Measurements from ENCODE around the gene MTCH2.

The MTCH2 gene

DNA sequence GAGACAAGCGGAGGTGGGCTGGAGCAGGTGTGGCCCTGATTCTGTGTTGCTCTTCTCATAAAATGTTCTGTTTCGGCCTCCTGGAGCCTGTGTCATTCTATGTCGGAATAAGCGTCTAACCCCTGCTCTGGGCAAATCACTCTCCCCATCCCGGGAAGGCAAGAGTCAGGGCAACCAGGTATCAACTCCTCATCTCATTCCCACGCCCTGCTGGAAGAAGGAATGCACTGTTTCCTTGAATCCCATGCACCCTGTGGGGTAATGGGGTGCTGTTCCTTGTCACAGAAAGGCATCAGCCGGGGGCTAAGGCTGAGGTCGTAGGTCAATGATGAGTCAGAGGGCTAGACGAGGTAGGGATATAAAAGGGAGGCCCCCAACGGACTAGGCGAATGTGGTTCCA, 53.2 kb downstream of the MTCH2 start:
- no peak for DNase-seq

DNA sequence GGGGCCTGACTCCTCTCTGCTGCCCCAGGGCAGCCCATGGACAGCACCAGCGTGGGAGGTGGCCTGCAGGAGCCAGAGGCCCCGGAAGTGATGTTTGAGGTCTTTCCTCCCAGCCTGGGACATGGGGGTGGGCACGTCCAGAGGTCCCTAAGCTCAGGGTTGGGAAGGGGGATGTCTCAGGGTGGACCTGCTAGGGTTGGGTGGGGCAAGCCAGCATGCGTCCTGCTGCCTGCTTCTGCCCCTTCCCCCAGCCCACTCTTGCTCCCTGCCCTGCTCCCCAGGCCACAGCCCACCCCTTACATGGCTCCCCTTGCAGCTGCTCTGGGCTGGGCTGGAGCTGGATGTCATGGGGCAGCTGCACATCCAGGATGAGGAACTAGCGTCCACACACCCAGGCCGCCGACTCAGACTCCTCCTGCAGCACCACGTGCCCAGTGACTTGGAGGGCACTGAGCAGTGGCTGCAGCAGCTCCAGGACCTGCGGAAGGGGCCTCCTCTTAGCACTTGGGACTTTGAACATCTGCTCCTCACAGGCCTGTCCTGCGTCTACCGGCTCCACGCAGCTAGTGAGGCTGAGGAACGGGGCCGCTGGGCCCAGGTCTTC, 54.5 kb downstream of the MTCH2 start:
- no peak for DNase-seq

DNA sequence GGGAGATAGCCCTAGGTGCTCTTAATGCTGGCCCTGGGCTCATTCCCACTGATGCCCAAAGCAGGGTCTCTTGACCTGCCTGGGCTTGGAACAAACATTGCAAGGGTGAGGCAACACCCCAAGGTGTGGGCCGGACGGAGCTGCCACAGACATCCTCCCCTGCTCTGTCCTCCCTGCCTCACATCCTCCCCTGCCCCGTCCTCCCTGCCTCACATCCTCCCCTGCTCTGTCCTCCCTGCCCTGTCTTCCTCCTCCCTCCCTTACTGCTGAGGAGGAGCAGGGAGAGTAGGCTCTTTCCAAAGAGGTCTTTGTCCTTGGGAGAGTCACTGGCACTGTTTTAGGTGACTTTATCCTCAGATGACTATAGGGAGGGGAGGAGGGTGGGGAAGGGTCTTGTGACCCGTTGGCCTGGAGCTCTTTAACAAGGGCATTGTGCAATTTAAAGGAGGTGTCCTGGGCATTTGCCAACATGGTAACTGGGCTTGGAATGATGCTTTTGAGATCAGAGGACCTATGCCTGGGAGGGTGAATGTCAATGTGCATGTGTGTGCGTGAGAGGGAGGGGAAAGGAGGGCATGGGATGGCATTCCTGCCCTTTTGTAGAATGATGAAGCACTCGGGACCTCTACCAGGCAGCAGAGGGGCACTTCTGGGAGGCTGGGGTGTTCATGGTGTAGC, 55.2 kb downstream of the MTCH2 start:
- no peak for DNase-seq

DNA sequence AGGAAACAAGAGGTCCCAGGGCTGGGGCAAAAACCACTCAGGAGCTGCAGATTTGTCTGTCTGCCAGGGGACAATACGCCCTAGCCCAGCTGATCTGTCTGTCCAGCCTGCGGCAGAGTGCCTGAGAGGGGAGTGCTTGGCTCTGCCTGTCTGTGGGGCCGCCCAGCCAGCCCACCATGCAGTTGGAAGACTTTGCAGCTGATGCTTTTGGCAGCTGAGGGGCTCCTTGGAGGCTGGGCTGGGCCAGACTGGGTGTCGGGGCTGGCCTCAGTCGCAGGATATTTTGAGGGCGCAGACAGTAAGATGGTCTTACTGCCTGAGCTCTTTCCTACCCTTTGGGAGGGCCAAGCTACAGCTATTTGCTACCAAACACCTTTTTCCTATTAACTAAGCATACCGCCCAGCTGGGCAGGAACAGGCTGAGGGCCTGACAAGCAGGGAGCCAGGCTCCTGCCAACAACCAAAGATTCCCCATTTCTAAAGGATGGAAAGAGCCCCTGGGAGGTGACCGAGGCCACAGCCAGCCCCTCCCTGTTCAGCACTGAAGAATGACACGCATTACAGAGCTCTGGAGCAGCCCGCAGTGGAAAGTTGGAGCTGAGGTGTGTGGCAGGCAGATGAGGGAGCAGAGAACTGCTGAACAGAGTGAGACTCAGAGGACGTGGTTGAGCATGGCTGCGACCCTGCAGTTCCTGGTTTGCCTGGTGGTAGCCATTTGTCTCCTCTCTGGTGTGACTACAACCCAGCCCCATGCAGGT, 56.1 kb downstream of the MTCH2 start, which contains the start of gene FAM180B:
Gene FAM180B (plus strand): TSS at position 581 of the 758 bp plus-strand sequence. CDS start 91 bp downstream, at position 672.
- DNase-seq = no peak

DNA sequence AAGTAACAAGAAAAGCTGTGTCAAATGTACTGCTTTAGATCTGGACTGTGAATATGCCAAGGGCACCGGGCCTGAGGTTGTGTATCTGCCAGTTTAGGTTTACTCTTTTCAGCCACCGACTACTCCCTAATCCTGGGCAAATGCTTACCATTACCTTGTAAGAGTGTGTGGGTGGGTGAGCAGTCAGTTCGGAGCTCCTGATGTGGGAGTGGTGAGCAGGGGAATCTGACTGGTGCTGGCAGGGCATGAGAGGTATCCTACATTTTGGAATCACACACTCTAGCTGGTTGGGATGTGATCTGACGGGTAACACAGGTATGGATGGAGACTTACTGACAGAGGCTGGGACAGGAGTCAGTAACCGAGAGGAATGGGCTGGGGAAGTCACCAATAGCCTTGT, 58.5 kb downstream of the MTCH2 start:
- DNase-seq = no peak

DNA sequence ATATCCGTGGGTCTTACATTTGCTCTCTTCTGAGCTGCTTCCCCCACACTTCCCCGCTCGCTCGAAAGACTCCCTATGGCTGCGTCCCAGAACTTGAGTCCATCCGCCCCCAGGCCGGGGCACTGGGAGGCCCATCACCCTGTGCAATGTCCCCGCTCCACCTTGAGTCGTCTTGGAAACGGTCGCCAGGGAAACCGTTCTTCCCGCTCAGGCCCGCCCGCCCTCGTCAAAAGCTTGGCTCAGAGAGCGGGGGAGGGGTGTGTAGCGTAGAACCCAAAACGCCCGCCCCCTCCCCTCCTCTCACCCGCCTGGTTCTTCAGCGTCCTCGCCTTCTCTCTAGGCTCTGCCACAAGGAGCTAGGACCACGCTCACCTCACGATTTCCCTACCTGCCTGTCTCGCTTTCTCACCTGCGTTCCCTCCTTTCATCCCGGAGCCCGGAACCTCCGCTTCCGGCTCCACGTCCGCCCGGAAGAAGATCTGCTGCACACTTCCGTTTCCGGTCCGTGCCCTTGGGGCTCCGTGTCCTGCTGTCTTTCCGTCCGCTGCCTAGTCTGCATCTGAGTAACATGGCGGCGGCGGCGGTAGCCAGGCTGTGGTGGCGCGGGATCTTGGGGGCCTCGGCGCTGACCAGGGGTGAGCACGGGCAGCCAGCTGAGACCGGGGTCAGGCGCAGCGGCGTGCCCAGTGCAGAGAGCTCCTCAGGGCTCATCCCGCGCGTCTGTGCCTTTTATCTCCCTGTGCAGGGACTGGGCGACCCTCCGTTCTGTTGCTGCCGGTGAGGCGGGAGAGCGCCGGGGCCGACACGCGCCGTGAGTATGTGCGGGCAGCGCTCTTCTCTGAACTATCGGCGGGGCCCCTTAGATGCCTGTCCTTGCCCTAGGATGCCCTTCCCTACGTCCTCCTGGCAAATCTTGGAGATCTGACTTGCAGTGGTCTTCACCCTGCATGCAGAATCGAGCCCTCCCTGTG, 63.5 kb downstream of the MTCH2 start, which contains the start of the genes KBTBD4 and NDUFS3:
Gene KBTBD4 (minus strand): TSS at position 447 of the 971 bp plus-strand sequence. CDS start 19 bp downstream, at position 428.
Gene NDUFS3 (plus strand): TSS at position 551 of the 971 bp plus-strand sequence. CDS start 18 bp downstream, at position 569.
- DNase-seq = peak; percentile 88

DNA sequence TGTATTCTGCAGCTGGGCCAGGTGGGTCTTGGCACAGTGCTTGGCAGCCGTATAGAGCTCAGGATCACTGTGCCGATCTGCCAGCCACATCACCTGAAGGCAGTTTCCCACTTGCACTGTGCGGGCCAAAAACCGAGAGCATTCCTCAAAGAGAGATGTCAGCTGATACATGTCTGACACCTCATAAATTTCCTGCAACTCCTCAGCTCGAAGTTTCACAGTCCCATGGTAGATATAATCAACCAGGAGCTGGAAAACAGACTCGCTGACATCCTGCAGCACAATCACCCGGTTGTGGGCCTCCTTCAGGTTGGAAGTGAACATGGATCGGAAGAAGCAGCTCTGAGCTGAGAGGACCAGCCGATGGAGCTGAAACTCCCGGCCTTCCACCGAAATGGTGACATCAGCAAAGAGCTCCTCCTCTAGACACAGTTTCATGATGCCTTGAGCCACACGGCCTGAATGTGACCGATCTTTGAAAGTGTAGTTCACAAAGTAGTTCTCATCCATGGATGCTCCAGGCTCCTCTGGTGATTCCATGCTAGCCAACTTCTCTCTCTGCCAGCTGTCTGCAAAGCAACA, 64.8 kb downstream of the MTCH2 start:
- no peak for DNase-seq

DNA sequence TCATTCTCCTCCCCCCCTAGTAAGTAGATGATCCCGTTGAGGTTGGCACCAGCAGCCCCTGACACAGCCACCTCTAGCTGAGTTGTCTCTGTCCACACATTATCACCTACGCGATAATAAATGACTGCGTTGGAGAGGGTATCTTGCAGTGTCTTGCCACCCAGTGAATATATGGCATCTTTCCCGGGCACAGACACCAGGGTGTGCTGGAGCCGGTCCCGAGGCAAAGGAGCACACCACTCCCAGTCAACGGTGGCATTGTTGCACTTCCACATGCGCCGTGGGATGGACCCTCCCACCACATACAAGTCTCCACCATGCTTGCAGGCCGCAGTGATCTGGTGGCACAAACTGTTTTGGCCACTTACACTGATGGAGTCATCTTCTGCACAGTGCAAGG, 69.0 kb downstream of the MTCH2 start:
- no peak for DNase-seq

DNA sequence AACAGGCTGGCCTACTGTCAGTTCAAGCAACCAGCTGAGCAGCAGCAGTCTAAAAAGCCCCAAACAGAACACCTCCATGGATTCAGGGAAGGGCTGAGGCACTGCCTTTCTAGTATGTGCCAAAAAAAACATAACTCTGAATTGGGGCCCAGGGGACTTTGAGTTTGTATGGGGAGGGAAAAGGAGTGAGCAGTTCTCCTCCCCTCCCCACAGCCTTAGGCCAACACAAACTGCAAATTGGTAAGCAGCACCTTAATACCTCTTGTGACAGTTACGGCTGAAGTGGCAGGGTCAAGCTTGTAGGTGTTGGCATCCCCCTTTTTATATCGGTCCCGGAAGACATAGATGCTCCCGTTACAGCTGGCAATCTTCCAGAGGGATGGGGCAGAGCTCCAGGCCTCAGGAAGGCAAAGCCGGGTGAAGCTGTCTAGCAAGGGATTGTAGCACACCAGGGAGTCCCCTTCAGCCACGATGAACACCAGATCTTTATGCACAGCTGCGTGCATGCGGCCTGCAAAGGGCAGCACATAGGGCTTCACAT, 69.6 kb downstream of the MTCH2 start:
- no peak for DNase-seq

DNA sequence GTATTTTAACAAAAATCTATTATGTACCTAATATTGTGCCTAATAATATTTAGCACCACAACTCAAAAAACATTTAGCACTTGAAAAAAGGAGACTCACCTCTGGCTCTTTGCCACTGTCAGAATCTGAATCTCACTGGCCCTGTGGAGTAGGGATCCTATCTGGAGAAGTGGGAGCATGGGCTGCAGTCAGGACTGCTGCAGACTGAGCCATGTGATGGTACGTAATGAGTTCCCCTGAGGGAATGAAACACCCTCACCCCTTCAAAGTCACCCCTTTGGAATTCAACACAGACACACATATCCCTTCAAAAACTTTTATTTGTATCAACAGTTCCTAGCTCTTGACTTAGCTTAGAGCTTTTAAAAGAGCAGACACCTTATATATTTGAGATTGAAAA, 70.5 kb downstream of the MTCH2 start:
- DNase-seq = no peak

DNA sequence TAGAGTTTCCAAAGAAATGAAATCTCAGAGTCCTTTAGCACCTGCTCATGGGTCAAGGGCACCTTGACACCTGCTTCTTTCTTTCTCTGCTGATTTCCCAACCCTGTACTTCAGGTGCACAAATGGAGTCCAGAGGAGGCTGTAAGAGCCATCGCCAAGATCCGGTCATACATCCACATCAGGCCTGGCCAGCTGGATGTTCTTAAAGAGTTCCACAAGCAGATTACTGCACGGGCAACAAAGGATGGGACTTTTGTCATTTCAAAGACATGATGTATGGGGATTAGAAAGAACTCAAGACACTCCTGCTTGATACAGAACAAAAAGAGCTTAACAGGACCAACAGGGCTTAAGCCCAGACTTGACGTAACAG, 71.0 kb downstream of the MTCH2 start:
- no peak for DNase-seq

DNA sequence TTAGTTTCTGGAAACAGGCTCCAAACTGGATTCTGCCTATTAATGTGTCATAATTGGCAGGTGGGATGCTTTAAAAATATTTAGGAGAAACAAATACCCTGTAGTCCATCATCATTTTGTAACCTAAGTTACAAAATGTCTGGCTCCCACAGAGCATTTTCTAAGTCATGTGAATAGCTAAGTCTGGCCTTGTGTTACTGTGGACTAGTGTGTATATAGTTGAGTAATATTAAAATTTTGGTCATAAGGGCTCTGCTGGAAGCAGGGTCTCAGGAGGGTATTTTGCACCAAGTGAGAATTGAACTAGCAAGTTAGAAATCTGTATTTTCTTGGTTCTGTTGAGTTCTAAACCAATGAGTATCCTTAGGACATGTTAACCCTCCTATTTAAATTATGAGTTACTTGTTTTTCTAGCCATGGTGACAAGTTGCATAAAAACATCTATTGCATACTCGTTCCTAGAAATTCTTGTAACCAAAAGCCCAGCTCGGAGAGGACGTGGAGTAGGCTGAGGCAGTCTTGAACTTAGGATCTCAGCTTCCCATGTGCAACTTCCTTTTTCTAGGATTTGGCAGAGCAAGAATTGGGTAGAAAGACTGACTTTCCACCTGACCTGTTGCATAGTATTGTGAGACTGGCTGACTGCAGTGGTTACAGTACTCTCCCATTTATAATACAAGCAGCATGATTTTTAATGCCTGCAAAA, 71.6 kb downstream of the MTCH2 start:
- DNase-seq = no peak

DNA sequence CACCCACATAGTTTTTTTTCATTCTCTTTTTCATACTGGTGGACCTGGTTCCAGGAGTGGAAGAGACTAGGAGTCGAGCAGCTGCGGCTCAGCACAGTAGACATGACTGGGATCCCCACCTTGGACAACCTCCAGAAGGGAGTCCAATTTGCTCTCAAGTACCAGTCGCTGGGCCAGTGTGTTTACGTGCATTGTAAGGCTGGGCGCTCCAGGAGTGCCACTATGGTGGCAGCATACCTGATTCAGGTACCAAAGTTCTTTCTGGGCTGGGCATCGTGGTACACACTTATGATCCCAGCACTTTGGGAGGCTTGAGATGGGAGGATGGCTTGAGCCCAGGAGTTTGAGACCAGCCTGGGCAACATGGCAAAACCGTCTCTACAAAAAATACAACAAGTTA, 72.7 kb downstream of the MTCH2 start:
- DNase-seq = no peak

Data from CD4-positive, alpha-beta T cell treated with Interleukin-17A for 4 hours (primary cell).